HG03060 (cell line): ENCODE results near the gene FAM241B.

Source experiments
- ATAC-seq: cut with Tn5 transposase; IDR thresholded peaks from one replicate; pipeline ENCODE4 v1.9.1; 2021; ENCODE audit warnings: low read depth, moderate number of reproducible peaks; ENCODE audit not compliant: unreplicated experiment

The FAM241B gene

GRCh38 chr10:69647126-69647525 is 17.1 kb downstream of the FAM241B start:
- ATAC-seq, result no peak

GRCh38 chr10:69647819-69648218 is 17.8 kb downstream of the FAM241B start:
- ATAC-seq, result no peak

DNA sequence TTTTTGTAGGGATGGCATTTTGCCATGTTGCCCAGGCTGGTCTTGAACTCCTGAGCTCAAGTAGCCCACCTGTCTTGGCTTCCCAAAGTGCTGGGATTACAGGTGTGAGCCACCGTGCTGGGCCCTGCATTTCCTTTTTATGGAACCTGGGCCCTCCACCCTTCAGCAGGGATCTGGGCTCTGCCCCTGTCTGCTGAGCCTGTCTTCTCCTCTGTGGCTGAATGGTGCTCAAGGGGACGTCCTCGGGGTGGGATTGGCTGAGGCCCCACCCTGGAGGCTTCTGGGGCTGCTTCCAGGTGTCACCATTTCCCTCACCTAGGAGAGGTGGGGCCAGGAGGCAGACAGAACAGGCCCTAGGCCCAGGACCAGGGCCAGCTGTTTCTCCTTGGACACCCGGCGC is 18.4 kb downstream of the FAM241B start:
- ATAC-seq, result no peak

DNA sequence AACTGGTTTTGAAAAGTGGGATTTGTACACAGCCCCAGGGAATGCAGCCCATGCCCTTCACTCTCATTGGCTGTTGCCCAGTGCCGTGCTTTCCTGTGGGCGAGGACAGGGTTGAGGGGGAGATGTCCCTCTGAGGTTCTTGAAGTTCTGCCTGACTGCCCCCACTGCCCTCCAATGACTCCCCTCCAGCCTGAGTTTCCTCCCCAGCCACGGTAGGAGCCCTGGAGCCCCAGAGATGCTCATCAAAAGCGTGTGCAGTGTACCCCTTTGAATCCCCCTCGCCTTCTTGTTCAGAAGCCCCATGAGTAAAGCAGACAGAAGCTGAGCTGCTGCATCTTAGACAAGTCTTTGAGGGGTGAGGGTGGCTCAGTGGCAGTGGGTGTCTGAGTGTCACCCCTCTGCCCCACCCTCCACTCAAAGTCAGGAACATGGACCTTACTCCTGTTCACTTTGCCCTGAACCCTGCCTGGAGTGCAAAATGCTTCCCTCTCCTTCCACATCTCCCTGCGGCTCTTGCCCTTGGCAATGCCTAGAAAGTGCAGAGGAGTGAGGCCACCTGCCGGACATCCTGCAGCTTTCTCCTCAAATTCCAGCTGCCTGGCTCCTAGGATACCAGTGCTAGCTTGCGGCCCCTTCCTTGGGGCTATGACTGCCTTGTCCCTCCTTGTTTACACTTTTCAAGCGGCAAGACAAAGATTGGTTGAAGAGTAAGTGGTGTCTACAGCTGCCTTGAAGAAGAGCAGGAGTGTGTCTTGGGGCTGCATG is 19.9 kb downstream of the FAM241B start:
- ATAC-seq, result no peak

- ATAC-seq, result no peak
Observed at GRCh38 chr10:69650589-69651261, 20.7 kb downstream of the FAM241B start.

GRCh38 chr10:69651362-69651761 is 21.3 kb downstream of the FAM241B start:
- ATAC-seq, result no peak

DNA sequence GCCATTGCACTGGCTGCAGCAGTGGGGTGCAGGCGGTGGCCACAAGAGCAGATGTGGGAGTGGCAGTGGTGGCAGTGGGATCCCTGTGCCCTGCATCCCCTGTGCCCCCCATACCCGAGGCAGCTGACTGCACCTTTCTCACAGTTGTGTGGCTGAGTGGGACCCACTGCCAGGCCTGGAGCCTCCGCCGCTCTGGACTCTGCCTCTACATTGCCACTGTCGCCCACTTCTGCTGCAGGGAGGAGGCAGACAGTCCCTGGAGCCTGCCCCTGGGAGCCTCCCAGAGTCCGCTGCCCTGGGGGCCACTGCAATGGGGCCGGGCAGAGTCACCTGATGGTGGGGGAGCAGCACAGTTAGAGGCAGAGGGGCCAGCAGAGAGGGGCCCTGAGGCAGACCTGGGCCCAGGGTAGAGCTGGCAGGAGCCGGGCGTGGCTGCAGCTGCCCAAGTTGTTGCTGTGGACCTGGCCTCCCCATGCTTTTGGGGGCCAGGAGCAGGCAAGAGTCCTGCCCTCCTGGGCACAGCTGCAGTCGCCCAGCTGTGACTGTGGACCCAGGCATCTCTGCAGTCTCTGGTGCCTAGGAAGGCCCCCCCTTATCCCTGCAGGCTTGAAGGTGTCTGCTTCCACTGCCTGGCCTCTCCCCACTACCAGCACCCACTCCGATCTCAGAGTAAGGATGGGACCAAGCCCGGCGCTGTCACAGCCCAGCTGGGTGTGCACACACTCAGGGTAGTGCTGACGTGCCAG is 22.2 kb downstream of the FAM241B start:
- no peak for ATAC-seq

DNA sequence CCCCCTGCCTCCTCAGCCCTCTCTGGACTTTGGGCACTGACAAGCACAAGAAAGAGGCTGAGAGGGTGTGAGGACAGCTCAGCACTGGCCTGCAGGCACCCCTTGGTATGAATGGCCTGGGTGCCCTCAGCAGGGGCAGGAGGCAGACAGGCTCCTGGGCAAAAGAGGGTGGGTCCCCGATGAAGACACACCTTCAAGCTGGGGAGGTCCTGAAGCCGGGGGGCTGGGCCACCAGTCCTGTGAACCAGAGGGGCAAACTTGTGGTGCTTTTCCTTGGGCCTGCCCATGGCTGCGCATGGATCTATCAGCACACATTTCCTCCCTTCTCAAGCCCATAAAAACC is 22.8 kb downstream of the FAM241B start:
- ATAC-seq, result no peak

DNA sequence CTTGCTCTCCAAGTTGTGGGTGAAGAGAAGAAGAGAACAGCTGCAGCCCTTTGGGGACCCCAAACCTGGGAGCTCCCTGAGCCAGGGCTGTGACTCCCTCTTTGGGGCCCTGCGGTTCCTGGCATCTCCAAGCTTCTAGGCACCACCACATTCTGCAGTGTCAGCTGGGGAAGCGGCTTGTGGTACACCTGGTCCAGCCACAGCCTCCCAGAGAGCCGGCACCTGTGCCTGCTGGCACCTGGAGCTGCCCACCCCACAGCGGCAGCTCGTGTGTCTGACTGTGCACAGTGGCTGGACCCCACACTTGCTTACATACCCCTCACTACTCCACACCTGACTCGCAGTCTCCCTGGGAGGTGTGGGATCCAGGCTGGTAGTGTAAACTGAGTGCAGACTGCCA is 23.5 kb downstream of the FAM241B start:
- no peak for ATAC-seq

GRCh38 chr10:69655124-69655867 is 25.2 kb downstream of the FAM241B start:
- no peak for ATAC-seq

- no peak for ATAC-seq
Observed at GRCh38 chr10:69655868-69656555, 26.0 kb downstream of the FAM241B start.

DNA sequence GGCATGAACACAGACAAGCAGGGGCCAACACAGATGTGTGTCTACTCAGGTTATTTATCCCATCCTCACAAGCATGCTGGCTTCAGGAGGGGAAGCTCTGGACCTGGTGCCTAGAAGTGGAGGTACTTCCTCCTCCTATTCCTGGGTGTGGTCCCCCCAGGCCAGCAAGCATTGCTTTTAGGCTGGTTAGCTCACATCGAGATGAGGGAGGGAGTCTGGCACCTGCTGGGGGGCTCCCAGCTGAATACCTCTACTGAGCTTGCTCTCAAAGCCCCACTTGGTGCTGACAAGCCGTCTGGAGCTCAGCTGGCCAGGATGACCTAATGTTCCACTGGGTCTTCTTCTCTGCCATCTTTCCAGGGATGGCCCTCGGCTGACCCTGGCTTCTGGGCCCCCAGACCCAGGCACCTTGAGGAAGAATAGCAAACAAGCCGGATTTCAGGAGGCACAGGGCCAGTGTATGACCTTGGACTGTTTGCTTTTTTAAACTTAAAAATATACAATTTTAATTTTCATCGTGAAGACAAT is 26.8 kb downstream of the FAM241B start:
- no peak for ATAC-seq

- ATAC-seq, result no peak
Observed at GRCh38 chr10:69657430-69657829, 27.4 kb downstream of the FAM241B start.

GRCh38 chr10:69657866-69658265 is 27.8 kb downstream of the FAM241B start:
- ATAC-seq, result no peak

GRCh38 chr10:69659241-69660038 is 29.4 kb downstream of the FAM241B start:
- no peak for ATAC-seq

DNA sequence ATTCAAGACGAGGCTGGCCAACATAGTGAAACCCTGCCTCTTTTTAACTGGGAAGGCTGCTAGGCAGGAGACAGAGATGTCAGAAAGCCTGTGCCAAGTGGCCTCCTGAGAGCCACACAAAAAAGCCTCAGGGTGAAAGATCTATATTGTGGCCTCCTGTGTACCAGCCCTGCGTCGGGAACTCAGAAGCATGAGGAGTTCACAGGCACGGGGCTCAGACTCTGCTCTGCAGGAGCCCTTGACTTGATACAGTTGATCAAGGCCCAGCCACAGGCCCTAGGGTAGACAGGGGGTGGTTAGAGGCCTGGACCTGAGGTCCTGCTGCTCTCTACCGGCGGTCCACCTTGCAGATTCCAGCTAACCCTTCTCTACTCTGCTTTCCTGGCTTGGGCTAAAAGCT is 30.2 kb downstream of the FAM241B start:
- ATAC-seq, result no peak

DNA sequence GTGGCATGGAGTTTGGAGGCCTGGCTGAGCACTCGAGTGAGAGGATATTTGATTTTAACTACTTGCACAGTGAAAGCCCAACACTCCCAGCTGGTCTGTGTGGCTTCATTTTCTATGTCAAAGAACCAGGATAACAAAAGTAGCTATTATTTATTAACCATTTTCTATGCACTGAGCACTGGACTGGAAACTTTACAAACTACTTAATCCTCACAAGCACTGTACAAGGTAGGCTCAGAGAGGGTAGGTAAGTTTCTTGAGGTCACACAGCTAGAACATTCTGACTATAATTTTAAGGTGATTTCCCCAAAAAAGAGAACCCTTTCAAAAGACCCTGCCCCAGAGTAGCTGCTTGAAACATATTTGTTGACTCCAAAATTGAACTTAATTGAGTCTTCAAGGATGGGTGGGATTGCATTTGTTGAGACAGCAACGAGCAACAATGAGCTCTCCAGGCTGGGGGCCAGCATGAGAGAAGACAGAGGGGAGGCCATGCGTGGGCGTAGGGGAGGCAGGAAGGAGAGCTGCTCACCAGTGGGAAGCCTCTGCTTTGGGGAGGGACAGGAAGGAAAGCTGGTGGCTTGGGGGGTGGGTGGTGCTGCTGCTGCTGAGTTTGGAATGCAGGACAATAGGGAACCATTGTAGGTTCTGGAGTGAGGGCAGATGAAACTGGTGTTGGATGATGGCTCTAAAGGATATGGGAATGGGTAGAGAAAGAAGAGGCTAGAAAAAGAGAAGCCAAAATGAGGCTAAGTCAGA is 31.5 kb downstream of the FAM241B start:
- no peak for ATAC-seq

DNA sequence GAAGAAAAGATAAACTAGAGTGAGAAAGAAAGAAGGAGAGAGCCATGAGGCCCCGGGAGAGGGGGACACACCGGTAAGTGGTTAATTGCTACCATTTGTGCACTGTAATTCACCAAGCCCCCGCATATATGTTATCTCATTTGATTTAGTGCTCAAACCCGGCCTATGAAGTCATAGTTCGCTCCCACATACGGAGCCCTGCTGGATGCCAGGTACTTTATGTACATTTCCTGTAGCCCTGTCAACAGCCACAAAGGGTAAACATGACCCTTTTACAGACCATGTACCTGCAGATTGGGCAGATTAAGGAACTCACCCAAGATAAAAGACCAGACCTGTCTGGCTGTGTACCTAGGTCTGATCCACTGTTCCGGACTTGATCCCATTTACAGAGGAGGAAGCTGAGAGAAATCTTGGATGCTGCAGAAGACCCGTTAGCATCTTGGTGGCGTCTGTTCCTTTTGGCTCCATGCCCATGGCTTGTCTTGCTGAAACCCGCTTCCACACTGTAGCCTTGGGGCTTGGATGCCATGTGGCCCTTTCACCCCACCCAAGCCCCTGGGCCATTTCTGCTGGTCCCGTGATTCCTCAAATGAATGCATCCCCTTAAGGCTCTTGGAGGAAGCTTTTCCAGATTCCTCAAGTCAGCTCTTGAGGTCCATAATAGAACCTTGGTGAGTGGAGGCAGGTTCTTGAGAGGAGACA is 32.3 kb downstream of the FAM241B start:
- ATAC-seq, result no peak
